RPMI7951 (cell line): ENCODE results near the gene SPR. TPM values are rescaled to one million over a fixed set of nuclear protein-coding genes. Genes with fewer than 3 reads are reported as not detected.

ENCODE experiments used
- DNase-seq: peaks from one replicate; pipeline ENCODE4 v3.0.0-alpha.2; 2012; ENCODE audit warnings: low read depth
- total RNA-seq: library from RNA; depleted of rRNA; stranded (reverse); fragments of >200 nt; shearing (Covaris generic); gene quantifications from 2 replicates; pipeline ENCODE4 v1.2.3, GENCODE V29; 2014; rRNA removed

Gene SPR
- total RNA-seq, 1 experiment from 2014 or later: 26.6 TPM

- peak; percentile 47 for DNase-seq
These were observed 44.2 kb downstream of the SPR start for GRCh38 chr2:72931280-72931910.

DNA sequence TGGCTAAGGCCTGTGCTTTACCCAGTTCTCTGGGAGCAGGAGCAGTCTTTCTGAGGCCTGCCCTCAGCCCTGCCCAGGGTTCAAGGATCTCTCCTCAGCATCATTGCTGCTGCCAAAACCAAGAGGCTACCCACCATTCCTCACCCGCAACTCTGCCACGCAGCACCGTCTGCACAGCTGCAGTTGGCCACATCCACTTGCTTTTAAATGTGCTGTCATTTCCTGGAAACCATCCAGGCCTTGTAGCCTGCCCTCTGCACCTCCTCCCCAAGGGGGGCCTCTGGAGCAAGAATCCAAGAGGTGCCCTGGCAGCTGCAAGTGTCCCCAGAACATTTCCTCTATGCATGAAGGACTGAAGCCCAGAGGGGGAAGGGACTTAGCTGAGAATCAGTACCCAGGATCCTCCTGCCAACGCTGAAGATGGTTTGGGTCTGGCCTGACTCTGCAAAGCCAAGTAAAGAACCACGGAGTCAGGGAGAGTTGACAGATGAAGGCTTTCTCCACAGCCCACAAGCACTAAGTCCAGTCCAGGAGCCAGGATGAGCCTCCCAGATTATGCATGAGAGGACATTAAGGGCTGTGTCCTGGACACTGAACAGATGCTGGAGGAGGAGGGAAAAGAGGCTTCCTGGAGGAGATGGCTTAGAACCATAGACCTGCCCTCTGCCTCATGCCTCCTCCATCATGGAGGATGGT lies 45.0 kb downstream of the SPR start:
- DNase-seq: peak; percentile 46

GRCh38 chr2:72932805-72933204 lies 45.6 kb downstream of the SPR start:
- no peak for DNase-seq

- no peak for DNase-seq
These were observed 46.0 kb downstream of the SPR start for GRCh38 chr2:72933207-72933606.

DNA sequence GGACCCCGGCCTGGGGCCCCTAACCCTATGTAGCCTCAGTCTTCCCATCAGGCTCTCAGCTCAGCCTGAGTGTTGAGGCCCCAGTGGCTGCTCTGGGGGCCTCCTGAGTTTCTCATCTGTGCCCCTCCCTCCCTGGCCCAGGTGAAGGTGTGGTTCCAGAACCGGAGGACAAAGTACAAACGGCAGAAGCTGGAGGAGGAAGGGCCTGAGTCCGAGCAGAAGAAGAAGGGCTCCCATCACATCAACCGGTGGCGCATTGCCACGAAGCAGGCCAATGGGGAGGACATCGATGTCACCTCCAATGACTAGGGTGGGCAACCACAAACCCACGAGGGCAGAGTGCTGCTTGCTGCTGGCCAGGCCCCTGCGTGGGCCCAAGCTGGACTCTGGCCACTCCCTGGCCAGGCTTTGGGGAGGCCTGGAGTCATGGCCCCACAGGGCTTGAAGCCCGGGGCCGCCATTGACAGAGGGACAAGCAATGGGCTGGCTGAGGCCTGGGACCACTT lies 46.5 kb downstream of the SPR start:
- DNase-seq: no peak

- DNase-seq: peak; percentile 26
These were observed 47.7 kb downstream of the SPR start for GRCh38 chr2:72934683-72935610.

- DNase-seq: no peak
These were observed 48.4 kb downstream of the SPR start for GRCh38 chr2:72935611-72935957.

- DNase-seq: no peak
These were observed 49.6 kb downstream of the SPR start for GRCh38 chr2:72936660-72937355.

GRCh38 chr2:72937356-72937669 lies 50.1 kb downstream of the SPR start:
- no peak for DNase-seq

DNA sequence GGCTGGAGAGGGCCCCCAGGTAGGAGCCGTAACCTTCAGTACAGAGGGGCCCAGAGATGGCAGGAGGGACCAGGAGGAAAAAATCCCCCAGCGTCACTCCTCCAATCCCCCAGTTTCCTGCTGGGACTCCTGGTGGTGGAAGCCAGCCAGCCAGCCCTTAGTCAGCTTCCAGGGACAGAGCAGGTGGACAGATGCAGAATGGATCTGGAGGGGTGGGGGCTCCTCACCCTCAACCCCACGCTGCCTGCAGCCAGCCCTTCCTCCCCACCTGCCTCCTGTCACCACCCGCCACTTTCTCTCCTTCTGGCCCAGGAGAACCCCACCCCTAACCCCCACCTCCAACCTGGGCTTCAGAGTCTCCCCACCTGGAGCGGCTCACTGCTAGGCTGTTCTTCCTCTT lies 51.2 kb downstream of the SPR start:
- DNase-seq: no peak

GRCh38 chr2:72940361-72940760 lies 53.2 kb downstream of the SPR start:
- DNase-seq: no peak

- no peak for DNase-seq
These were observed 53.6 kb downstream of the SPR start for GRCh38 chr2:72940786-72941185.

Other genes starting within 250 kb of the SPR start
- 9.7 and 9.9 TPM in 2 replicates for gene EXOC6B, start 61.4 kb upstream of the SPR start, total RNA-seq
- not detected in 2 replicates for gene EMX1, start 30.1 kb downstream of the SPR start, total RNA-seq
- gene SFXN5, start 184.3 kb downstream of the SPR start, total RNA-seq: 8.7 and 18.3 TPM in 2 replicates
- 13.1 and 15.1 TPM in 2 replicates for gene RAB11FIP5, start 225.5 kb downstream of the SPR start, total RNA-seq